Left kidney (tissue), 2 donors: ENCODE measurements around the gene NFYB. TPM values are rescaled to one million over a fixed set of nuclear protein-coding genes. Genes with fewer than 3 reads are reported as not detected.
A peak's percentile ranks its signal among the peaks of the same experiment; 100 is the strongest.
"Not testable (repeated sequence)": the region's sequence is repeated elsewhere in the genome, so short reads cannot be mapped to it uniquely, and the experiment has no call there.

Experiments
- DNase-seq: peaks from one replicate; pipeline ENCODE4 v3.0.0-alpha.2; 2013
- polyA plus RNA-seq: library from polyadenylated mRNA; unstranded; fragments of 120-200 nt; gene quantifications from one replicate; pipeline ENCODE4 v1.2.1, GENCODE V29; 2013; ENCODE audit not compliant: insufficient read length

The NFYB gene
- polyA plus RNA-seq, 1 donor, result 117 TPM

DNA sequence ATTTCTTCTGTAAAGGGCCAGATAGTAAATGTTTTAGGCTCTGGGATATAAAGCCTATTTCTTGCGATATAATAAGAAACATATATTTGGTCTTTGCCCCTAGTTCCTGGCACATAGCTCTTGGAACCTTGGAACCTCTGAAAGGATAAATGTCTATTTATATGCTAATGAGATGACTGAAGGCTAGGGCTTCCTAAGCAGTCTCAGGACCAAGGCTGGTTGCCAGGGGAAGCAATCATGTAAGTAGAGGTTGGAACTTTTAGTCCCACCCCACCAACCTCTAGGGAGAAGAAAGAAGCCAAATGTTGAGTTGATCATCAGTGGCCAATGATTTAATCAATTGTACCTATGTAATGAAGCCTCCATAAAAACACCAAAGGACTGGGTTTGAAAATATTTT is 26.6 kb upstream of the NFYB start:
- no peak for DNase-seq

DNA sequence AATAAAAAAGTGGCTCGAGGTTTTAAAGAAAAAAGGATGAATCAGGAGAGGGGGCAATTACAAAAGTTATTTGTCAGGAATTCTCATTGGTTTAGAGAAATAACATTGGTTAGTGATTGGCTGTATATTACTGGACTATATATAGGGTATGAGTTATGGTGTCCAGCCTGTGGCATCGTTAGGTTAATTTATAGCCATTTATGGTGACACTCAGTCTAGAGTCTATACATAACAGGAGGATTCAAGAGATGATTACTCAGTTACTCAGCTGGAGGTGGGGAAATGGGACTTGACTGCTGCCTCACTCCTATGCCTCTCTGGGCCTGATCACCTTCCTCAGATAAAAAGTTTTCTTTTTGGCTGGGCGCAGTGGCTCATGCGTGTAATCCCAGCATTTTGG is 25.6 kb upstream of the NFYB start:
- DNase-seq, result no peak

DNA sequence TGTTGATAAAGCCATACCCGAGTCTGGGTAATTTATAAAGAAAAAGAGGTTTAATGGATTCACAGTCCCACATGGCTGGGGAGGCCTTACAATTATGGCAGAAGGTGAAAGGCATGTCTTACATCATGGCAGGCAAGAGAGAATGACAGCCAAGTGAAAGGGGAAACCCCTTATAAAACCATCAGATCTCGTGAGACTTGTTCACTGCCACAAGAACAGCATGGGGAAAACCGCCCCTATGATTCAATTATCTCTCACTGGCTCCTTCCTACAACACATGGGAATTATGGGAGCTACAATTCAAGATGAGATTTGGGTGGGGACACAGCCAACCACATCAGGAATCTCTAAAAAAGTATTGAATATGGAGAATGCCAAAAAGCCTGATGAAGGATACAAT is 25.0 kb upstream of the NFYB start:
- not testable (repeated sequence) for DNase-seq

DNA sequence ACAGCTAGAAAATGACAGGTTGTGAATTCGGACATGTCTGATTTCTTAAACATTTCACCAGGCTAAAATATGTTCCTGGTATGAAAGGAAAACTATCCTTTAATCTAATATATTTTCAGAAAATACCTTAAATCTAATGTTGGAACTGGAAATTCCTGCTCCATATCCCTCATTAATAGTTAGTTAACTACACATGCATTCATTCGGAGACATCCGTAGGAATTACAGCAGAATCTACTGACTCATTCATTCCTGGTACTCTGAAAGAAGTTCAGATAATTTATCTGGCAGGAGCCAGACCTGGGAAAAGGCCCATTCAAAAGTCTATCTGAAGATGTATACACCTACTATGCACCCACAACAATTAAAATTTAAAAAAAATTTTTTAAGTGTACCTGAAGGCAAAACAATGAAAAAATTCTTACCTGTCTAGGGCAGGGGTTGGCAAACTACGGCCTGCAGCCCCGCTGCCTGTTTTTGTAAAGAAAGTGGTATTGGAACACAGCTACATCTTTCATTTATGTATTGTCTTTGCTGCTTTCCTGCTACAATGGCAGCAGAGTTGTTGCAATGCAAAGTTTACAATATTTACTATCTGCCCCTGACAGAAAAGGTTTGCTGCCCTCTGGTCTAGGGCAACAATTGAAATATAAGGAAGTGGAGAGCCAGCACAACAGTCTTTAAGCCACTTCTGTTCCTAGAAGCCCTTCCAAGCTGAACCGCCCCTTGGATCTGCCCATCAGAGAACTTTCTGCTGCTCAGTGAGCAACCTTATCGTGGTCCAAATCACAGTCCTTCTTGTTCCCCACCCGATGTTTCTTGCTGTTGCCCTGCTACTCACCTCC is 17.9 kb upstream of the NFYB start:
- no peak for DNase-seq

DNA sequence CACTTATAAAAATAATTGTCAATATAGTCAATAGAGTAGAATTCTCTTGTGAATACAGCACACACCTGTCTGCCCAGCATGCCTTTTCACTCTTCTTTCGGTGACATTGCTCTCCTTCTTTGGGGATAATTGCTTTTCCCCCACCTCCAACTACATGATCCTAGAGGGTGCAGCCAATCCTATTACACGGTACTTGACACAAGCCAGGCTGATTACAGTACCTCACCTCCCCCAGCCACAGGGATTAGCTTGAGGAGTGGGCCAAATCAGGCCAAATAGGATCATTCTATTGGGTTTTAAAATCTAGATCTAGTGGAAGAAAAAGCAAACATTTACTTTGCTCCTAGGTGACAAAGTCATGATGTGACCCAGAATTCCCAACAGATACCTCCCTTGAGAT is 16.8 kb upstream of the NFYB start:
- DNase-seq, result no peak

DNA sequence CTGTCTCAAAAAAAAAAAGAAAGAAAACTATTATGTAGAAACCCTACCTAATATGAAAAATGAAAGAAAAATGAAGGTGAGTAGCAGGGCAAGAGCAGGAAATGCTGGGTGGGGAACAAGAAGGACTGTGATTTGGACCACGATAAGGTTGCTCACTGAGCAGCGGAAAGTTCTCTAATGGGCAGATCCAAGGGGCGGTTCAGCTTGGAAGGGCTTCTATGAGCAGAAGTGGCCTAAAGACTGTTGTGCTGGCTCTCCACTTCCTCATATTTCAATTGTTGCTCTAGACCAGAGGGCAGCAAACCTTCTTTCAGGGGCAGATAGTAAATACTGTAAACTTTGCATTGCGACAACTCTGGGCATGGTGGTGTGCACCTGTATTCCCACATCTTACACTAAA is 16.3 kb upstream of the NFYB start:
- no peak for DNase-seq

DNA sequence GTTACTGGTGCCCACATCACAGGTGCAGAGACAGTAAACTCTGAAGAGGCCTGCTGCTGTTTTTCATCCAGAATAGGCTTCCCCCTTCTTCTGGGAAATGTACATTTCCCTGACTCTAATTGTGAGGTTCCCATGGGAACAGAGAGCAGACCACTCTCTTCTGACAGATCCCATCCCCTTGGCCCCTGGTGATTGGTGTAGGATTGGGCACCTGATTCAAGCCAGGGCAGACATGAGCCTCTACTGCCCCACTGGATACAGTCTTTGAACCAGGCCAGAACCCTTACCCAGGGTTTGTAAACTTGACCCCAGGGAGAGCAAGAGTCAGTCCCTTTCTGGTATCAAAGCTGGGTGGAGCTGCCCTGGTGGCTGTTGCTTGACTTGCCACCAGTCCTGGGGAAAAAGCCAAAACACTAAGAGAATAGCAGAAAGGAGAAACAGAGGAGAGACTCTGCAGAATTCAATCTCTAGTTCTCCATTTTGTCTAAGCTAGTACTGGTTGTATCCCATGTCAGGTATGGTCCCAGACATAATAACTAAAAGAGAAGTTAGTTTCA is 14.8 kb upstream of the NFYB start:
- no peak for DNase-seq

DNA sequence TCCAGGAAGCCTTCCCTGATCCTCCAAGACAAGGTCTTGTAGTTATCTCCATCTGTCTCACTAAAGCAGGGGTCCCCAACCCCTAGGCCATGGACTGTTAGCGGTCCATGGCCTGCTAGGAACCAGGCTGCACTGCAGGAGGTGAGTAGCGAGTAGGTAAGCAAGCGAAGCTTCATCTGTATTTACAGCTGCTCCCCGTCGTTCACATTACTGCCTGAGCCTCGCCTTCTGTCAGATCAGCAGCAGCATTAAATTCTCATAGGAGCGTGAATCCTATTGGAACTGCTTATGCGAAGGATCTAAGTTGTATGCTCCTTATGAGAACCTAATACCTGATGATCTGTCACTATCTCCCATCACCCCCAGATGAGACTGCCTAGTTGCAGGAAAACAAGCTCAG is 12.4 kb upstream of the NFYB start:
- DNase-seq, result no peak

DNA sequence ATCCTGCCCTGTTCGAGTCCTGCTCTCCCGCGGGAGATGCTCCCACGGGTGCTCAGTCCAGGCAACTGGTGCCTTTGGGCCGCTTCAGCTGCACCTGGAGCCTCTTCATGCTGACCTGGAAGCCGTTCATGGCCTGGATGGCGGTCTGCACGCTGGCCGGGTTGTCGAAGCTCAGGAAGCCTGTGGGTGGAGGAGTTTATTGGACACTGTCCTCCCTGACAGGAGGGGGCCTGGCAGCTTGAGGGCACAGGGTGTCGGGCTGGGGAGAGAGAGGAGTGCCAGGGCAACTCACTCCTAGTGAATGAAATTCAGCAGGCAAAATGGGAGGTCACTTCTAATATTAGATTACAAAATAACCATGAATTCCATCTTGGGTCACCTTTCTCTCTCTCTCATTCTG is 9.3 kb upstream of the NFYB start:
- no peak for DNase-seq

DNA sequence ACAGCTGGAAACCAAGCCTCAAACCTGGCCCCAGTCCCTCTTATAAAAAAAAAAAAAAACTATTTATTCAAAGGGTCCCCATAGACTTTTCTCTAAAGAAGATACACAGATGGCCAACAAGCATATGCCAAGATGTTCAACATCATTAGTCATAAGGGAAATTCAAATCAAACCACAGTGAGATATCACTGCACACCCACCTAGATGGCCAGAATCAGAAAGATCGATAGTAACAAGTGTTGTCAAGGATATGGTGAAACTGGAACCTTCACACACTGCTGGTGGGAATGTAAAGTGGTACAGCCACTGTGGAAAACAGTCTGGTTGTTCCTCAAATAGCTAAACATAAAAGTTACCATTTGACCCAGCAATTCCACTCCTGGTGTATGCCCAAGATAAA is 5.9 kb upstream of the NFYB start:
- DNase-seq, result no peak

DNA sequence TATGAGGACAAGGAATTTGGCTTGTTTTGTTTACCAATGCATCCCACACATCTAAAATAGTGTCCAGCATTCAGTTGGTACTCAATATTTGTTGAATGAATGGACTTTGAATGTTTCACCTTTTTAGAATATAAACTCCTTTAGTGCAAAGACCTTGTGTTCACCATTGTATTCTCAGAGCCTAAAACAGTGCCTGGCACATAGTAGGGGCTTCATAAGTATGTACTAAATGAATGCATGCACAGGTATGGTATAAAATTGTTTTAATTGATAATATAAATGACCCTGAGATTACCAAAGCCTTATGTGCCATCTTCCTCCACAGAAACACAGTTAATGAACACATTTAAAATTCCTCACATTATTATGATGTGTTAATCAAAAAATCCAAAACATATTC is 5.0 kb upstream of the NFYB start:
- no peak for DNase-seq

DNA sequence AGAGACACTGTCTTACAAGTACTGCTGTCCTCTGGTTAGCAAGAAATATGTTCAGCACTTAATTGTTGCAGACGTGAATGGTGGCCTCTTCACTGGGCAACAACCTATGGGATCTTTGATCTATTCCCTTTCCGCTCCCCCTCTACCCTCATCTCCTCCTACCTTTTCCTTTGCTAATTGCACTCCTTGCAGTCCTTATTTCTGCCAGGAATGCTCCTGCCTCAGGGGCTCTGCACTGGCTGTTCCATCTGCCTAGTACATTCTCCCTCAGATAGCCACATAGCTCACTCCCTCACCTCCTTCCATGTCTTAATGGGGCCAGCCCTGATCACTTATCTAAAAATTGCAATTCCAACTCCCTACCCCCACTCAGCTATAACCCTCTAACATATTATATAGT is 4.5 kb upstream of the NFYB start:
- DNase-seq, result no peak

DNA sequence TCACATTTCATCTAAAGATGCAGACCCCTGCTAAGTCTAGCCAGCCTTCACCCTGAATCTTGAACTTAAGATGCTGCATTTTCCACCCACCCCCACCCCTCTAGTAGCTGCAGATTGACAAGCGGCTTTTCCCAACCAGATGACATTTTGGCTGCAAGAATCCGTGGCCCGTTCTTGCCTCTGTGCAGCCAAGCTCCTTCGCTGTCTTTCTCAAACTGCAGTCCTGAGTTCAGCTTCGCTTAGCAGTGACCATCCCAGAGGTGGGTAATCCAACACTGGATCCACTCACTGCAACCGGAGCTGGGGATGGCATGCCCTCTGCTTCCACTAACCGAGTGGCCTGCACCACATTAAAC is 765 bp upstream of the NFYB start:
- peak; percentile 37 for DNase-seq

DNA sequence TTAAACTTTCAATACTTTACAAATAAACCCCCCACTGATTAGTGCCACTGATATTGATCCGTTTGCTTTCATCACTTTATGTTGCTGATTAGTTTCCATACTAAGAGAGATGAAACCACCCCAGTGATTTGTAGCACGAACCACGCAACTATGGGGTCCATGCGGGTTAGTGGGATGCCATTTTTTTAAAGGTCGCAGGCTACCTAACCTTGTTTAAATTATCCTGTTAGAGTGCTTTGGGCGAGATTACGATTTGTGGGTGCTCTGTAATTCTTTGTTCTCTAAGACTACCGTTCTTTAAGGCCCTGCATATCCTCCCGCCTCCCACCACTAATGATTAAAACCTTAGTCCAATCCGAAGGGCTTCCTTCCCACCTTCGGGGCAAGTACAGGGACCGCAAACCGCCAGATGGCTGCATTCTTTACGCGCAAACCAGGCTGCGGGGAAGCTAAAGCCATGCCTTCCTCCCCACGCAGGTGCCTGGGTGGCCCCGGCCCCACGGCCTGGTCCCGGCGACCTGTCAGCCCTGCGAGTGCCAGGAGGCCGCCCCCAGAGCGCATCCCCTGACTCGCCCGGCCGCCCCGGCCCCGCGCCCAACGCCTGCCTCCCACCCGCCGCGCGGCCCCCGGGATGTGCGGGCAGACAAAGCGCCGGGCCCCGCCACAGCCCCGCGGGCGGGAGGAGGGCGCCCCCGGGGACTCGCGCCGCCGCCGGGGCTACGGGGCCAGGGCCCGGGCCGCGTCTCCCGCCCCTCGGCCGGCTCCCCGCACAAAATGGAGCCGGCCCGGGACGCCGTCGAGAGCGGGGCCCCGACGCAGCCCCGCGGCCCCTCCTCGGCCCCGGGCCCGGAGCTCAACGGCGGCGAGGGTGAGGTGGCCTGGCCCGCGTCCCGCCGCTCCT is 759 bp downstream of the NFYB start:
- DNase-seq, result peak; percentile 33

DNA sequence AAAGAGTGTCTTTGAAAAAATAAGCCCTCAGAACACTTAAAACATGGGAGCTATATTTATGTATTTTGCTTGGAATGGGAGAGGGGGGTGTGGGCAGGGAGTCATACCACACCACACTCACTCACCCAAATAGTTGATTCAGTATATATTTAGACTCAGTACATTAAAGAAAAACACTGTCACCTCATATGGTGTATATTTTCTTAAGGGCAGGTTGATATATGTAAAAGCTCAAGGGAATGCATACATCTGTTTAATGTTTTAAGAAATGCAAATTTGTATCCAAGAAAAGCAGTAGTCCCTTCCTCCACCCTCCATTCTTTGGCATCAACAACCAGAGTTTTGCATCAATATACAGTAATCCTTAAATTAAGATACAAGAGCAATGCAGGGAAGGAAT is 1.4 kb downstream of the NFYB start:
- peak; percentile 20 for DNase-seq

DNA sequence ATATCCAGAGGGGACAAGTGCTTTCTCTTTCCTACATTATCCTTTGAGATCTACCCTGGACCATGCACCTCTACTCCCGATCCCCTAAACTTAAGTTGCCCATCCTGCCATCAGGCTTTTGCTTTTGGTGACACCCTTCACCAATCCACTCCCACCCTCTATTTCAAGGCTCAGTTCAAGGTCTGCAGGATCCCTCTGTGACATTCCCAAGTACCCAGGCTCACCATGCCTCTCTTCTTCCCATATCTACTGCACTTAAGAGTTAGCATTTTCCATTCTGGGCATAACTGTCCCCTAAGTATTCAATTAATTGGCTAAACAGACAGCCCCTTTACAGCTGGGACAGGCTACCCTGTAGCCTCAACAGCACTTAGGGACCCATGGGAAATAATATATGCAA is 3.1 kb downstream of the NFYB start:
- DNase-seq, result no peak

DNA sequence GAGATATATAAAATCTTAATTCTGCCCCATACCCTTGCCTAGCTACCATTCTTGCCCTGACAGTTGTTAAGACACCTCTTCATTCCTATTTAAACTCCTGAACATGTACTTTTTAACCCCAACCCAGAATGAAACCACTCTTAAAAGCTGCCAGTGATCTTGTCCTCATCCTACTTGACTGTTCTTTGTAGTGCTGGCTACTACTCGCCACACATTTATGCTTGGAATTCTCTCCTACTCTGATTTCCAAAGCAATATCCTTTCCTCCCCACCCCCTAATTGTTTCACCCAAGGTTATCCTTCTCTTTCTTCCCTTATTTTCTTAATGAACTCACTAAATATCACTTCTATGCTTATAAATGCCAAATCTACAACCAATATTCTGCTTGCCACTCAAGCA is 4.1 kb downstream of the NFYB start:
- no peak for DNase-seq

DNA sequence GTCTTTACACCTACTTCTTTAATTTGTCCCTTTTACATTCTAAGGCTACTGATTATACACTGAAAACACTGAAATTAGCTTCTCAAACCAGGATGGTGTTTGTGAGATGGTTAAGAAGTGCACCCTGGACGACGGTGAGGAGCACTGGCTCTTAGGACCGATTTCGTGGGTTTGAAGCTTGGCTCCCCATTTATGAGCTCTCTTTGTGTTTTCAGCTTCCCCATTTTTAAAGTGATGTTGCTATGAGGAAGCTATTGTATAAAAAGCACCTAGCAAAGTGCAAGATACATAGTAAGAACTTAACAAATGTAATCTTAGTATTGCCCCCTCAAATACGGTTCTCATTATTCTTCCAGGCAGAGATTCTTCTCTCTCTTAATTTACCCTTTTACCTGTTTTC is 4.7 kb downstream of the NFYB start:
- no peak for DNase-seq

DNA sequence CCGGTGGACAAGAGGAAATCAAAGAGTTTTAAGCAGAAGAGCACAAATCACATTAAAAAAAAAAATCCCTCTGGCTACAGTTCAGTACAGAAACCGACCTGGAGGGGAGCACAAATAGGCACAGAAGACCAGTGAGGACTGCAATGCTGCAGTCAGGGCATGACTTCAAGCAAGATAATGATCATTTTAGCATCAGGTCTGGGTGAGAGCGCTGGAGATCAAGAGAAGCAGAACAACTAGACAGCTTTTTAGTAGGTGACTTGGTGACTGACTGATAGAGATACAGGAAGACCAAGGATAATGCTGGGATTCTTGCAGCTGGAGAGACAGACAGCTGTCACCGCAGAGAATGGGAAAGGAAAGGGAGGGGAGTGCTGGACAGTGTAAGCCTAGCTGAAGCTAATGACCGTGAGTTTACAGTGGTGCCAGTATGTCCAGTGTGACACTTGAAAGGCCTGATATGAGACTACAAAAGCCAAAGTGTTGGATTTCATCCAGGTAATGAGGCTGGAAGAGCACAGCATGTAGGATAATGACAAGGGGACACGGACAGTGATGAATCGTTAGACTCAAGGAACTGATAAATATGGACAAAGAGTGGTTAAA is 5.6 kb downstream of the NFYB start:
- DNase-seq, result no peak

DNA sequence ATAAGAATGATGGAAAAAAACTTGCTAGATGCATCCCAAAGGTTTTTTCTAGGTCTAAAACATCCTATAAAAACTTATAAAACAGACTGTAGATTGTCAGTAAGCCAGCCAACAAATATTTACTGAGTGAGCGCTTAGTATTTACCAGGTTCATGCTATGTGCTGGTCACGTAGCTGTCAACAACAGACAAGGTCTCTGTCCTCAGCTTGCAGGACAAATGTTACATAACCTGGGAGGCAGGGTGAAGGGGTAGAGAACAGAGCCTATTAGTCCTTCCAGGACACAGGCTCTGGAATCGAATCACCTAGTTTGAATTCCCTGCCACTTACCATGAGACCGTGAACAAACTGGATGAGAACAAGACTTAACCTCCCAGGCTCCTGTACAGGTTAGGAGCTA is 6.4 kb downstream of the NFYB start:
- no peak for DNase-seq

DNA sequence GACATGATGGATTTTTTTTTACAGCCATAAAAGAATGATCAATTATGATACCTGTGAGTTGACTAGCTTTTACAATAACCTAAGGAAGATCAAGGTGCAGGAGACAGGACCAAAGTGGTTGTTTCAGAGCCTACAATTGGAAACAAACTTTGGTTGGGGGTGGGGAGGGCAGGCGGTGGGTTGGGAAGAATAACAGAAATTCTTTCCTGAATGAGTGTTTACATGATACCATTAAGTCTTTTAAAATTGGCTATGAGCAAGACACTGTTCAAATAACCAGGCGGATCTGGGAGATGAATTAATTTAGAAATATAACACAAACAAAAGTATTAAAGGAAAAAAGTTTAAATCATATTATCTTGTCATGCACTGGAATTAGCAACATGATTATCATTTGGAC is 7.2 kb downstream of the NFYB start:
- no peak for DNase-seq

DNA sequence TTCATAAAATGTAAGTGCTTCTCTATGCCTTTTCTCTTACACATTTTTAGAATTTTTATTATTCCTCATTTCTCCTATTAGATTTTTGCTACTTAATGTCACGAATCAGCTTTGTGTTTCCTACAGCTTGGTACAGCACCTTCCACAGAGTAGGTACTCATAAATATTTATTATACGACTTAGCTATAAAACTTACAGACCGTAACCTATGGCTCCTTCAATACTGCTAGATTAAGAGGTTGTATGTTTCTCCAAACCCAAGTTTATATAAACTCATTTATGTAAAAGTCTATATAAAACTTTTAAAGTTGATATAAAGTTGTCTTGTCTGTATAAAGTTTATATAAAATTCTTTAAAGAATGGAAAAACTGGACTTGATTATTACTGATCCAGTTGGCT is 11.5 kb downstream of the NFYB start:
- peak; percentile 25 for DNase-seq

DNA sequence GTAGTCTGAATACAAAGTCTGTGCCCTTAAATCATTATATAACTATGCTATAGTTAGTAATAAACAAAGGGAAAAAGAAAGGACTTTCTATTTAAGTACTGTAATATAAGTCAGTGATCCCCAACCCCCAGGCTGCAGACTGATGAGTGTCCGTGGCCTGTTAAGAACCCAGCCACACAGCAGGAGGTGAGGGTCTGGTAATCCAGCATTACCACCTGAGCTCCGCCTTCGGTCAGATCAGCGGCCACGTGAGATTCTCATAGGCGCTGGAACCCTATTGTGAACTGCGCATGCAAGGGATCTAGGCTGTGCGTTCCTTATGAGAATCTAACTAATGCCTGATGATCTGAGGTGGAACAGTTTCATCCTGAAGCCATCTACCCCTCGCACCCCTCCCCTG is 15.7 kb downstream of the NFYB start:
- DNase-seq, result no peak
